GM19193 (cell line): ENCODE data around the gene MTUS2.

Experiments
- POLR2A ChIP-seq: IDR thresholded peaks from 4 replicates; pipeline ENCODE4 v1.6.1; 2011; ENCODE audit not compliant: insufficient read depth, insufficient read length; ENCODE audit errors: extremely low read depth

Gene MTUS2

DNA sequence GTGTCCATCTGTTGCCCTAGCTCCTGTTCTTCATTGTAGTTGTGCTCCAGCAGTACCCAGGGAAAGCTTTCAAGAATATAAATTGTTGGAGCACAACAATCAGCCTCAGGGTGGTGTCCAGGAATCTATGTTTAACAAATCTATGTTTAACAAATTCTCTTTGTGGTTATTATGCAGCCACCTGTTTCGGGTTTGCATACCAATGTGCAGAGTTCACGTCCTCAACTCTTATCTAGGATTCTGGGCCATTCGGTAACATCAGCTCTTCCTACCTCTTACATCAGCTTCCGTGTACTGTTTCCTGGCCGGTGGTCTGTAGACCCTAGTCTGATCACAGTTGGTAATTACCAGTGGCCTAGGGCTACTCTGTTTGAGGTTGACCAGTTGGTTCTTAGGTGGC lies 17.0 kb downstream of the MTUS2 start:
- no peak for TF ChIP-seq POLR2A

- TF ChIP-seq POLR2A: no peak
Observed at GRCh38 chr13:28843639-28844038, 23.5 kb downstream of the MTUS2 start.

DNA sequence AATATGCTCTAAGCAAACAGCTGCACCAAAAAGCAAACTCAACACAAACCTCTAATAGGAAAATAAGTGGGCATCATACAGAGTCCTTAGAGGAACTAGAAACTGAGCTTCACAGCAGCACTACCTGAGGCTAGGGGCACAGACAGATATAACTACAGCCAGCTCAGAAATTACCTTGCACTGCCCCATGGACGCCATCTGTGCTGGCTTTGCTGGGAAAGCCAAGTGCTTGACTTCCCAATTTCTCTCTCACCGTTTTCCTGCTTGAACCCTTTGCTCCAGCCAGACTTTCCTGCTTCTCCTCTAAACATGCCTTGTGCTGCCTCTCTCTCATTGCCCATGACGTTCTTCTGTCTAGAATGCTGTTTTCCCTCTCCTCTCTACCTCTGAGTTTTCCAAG lies 29.3 kb downstream of the MTUS2 start:
- no peak for TF ChIP-seq POLR2A

DNA sequence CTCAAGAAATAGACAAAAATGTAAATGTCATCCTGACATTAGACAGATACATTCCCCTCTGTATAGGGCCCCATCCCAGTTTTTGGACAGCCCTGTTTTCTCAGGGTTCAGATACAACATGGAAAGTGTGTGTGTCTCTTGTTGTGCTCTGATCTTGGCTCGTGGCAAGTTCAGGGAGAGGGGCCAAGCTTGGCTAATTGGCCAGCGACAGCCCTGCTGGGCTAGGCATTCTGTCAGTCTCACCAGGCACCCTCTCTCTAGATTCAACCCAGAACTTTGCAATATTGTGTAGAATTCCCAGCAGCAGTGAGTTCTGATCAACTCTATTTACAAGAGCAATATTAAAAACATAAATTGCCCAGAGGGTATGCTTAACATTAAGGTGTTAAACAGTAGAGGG lies 30.1 kb downstream of the MTUS2 start:
- TF ChIP-seq POLR2A: no peak

GRCh38 chr13:28851422-28851821 lies 31.3 kb downstream of the MTUS2 start:
- TF ChIP-seq POLR2A: no peak

GRCh38 chr13:28854657-28855056 lies 34.5 kb downstream of the MTUS2 start:
- TF ChIP-seq POLR2A: no peak

DNA sequence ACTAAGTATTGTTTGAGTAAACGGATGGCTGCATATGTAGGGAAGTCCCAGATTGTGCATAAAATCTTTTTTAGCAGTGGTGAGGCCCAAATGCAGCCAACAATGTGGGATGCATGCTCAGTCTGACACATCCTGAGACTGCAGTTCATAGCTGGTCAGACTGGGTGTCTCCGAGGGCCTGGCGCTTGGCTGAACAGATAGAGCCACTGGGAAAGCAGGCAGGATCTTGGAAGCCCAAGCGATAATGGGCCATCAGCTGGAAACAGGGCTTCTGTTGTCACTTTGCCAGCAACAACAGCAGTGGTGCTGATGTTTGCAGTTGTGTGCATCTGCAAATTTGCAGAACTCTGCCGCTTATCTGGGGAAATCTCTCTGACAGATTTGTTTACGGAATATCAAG lies 36.1 kb downstream of the MTUS2 start:
- TF ChIP-seq POLR2A: no peak

DNA sequence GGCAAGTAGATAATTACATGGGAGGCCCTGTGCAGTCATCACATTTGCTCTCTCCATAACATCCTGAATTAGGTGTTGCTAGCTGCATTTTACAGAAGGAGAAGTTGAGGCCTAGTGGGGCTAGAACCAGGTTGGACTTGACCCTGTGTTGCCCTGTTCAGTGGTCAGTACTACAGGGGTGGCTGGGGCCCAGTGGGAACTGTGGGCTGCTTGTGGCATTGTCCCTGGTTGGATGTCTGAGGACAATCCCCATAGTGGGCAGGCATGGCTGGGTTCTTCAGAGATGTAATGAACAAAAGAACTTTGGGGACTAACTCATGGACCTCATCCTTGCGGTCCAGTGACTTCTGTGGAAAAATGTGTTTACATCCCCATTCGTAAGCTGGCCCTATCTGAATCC lies 38.9 kb downstream of the MTUS2 start:
- no peak for TF ChIP-seq POLR2A

DNA sequence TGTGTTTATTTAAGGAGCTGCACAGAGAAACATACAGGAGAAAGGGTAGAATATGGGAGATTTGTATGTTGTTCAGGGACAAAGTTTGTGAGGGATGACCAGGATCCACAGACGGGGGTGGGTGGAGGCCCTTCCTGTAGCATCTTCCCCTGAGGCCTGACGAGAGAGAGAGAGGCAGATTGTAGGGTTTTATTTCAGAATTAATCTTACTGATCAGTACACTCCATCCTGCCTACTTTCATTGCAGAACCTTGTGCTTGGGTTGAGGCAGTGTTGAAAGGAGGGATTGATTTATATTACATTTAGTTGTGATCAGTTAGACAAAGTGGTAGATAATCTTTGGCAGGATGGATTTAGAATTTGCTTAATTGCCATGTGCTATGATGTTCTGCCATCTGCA lies 39.6 kb downstream of the MTUS2 start:
- TF ChIP-seq POLR2A: no peak

GRCh38 chr13:28864544-28864943 lies 44.4 kb downstream of the MTUS2 start:
- no peak for TF ChIP-seq POLR2A

GRCh38 chr13:28865149-28865744 lies 45.1 kb downstream of the MTUS2 start:
- no peak for TF ChIP-seq POLR2A

DNA sequence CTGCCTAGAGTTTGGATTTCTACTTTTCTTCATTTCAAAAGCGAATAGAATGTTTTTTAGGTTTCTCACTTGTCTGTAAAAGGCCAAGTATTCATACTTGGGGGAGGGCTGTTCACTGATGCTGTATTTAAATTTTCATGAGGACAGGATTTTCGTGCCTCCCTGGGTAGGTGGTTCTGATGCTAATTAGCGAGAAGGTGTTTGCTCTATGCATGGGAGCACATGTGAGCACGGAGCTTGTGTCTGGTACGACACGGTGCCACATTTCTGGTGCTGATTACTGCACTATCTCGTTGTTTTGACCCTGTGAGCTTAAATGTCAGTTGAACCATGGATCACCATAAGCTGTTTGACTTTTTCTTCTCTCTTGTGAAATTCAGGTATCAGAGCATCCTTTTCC lies 45.8 kb downstream of the MTUS2 start:
- no peak for TF ChIP-seq POLR2A

- TF ChIP-seq POLR2A: no peak
Observed at GRCh38 chr13:28866932-28867331, 46.8 kb downstream of the MTUS2 start.

DNA sequence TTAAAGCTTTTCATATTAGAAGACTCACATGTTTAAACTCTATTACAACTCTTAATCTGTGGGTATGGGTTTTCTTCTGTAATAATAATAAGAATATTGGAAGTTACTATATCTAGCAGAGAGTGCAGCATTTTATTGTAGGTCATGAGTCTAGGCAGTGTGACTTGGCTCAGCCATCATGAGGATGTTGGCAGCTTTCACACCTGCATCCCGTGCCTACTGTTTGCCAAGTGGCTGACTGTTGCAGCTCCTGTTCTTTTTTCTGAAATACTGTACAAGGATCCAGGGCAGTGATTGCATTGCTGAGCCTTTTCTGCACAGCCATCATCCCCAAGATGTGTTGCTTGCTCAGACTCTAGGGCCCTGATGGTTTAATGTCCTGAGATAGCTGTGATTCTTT lies 47.4 kb downstream of the MTUS2 start:
- no peak for TF ChIP-seq POLR2A

DNA sequence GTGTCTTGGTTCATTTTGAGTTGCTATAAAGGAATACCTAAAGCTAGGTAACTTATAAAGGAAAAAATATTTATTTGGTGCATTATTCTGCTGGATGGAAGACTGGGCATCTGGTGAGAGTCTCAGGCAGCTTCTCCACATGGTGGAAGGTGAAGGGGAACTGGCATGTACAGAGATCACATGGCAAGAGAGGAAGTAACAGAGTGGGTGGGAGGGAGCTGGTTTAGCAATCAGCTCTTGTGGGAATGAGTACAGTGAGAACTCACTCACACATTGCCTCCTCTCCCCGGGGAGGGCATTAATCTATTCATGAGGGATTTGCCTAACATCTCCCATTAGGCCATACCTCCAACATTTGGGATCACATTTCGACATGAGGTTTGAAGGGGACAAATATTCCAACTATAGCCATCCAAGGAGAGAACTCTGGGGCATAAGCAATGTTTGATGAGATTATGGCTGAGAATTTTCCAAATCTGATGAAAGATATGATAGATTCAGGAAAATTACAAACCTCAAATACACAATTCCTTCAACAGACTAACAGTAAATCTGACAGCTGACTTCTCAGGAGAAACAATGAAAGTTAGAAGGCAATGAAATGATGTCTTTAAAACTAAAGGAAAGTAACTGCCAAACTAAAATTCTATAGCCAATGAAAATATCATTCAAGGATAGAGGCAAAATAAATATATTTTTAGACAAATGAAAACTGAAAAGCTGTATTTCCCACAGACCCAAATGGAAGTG lies 52.5 kb downstream of the MTUS2 start:
- no peak for TF ChIP-seq POLR2A

DNA sequence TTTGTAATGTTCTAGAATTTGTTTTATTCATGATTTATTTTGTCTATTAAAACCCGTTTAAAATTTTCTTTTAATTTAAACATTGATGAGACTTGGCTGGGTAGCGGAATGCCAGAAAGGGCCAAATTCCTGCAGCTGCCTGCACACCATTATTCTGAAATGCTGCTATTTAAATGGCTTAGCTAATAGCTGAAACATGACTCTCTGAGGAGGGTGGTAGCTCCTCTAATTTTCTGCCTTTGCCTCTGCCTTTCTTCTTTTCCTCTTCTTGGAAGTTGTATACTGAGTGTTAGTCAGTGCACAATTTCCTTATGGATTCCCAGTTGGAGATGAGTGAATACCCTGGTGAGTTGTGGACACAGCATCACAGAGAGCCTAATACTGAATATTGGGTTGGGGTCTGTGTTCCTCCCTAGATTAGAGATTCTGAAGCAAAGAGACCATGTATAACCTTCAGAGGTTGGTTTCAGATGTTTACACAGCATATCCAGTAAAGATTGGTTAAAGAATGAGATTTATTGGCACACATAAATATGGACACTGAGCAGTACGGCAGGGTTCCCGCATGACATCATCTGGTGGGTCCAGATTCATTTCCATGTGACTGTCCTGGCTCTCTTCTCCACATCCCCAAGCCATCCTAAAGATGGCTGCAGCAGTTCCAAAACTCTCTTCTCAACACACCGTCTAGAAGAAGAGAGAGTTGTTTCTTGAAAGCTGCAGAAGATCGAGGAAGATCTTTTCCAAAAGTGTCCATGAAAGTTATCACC lies 55.9 kb downstream of the MTUS2 start:
- TF ChIP-seq POLR2A: no peak
